ENCODE measurements around the gene KCTD10.
"Not testable (repeated sequence)": the region's sequence is repeated elsewhere in the genome, so short reads cannot be mapped to it uniquely, and the experiment has no call there.

Gene KCTD10

DNA sequence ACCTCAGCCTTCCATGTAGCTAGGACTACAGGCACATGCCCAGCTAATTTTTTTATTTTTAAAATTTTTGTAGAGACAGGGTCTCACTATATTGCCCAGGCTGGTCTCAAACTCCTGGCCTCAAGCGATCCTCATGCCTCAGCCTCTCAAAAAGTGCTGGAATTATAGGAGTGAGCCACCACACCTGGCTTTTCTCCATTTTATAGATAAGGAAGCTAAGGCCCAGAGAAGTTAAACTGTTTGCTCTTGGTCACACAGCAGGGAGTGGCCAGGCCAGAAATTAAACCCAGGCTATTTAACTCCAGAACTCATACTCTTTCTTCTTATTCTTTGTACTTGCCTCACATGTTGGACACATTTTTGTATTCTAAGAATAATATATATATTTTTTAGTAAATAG lies 16.8 kb upstream of the KCTD10 start:
- no peak for DNase-seq

DNA sequence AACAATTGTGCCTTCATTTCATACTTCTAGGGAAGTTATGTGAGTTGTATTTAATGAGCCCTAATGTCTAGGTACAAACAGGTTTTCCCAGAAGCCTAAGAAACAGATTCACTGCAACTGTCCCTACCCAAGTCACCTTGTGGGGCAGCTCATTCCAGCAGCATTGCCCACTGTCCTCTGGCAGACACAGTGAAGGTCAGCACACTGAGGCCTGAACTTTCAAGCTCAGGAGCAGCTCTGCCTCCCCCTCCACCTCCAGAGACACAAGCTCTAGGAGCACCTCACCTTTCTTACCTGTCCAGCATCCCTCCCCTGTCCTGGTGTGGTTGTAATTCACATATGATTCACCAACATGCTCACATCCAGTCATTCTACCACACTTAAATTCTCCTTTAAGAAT lies 16.0 kb upstream of the KCTD10 start:
- no peak for DNase-seq

DNA sequence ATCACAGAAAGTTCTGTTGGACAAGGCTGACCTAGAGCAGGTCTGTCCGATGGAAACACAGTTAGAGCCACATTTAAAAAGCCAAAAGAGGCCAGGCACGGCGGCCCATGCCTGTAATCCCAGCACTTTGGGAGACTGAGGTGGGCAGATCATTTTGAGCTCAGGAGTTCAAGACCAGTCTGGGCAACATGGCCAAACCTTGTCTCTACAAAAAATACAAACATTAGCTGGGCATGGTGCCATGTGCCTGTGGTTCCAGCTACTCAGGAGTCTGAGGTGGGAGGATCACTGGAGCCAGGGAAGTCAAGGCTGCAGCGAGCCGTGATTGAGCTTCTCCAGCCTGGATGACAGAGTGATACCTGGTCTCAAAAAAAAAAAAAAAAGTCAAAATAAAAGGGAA lies 15.3 kb upstream of the KCTD10 start:
- DNase-seq = no peak

DNA sequence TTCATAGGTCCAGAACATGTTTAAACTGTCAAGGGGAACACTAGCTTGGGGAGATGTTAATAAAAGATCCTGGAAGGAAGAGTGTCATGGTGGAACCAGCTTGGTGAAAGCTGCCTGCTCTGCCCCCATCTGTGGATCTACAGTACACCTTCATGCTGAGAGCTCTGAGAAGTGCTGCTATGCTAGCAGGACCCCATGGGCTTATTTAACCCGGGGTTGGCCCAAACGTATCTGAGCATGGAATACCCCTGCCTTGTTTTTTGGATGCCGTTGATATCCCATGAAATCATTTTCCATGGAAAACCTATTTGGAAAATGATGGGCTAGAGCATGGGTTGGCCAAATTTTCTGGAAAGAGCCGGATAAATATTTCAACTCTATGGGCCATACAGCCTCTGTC lies 14.6 kb upstream of the KCTD10 start:
- no peak for DNase-seq

DNA sequence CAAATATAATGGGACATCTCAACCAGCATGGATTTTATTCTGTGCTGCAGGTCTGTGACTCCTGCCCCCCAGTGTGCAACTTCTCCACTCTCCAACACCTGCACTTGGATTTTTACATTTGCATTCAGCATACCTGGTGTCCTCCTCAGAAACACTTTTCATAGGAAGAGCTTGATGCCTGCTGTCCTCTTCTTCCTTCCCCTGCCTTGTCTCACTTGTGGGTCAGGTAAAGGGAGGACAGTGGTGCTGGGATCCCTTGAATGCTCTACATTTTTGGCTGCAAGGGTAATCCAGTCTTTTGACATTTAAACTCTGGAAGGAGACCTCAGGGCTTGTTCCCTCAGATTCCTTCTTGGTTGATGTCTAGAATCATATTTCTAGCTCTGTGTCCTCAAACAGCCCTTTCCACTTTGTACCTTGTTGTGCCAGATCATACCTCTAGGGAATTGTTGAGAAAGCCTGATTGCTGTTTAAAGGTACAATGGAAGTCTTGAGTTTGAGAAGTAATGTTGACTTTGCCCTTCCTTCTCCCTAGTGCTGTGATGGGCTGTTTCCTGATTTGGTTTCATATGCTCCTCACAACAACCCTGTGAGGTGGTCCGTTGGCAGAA lies 13.0 kb upstream of the KCTD10 start:
- DNase-seq = no peak

DNA sequence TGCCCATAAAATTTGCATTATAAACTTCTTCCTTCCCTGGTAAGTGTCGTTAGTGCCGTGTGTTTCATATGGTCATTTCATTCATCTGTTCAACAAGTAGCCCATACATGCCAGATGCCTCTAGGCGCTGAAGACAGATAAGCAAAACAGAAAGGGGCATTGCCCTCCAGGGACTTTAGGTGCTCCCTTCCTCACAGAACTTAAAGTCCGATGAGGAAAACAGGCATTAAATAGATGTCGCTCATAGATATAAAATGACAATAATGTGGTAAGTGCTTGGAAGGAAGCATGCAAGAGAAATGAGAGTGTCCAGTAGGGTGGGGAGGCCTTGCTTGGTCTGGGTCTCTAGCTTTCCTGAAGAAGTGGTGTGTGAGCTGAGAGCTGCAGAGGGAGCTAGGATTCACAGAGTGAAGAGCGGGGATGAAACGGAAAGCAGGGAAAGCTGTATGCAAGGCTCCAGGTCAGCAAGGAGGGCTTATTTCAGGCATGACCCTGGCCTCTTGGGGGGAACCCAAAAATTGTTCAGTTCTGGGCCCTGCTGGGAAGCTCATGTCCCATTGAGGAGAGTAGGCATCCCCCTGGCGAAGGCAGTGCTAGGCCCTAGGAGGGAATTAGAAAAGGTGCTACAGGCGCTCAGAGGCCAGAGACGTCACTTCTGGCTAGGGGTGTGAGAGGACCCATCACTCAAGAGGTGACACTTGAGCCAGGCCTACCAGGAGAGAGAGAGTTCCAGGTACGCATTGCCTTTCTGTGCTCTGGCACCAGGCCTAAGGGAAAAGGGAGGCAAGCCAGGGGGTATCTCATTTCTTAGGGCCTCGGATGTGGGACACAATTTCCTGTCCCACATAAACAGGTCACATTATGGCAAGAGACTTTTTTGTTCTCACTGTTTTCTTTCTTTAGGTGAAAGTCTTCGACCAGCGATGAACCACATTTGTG lies 12.2 kb upstream of the KCTD10 start:
- no peak for DNase-seq

DNA sequence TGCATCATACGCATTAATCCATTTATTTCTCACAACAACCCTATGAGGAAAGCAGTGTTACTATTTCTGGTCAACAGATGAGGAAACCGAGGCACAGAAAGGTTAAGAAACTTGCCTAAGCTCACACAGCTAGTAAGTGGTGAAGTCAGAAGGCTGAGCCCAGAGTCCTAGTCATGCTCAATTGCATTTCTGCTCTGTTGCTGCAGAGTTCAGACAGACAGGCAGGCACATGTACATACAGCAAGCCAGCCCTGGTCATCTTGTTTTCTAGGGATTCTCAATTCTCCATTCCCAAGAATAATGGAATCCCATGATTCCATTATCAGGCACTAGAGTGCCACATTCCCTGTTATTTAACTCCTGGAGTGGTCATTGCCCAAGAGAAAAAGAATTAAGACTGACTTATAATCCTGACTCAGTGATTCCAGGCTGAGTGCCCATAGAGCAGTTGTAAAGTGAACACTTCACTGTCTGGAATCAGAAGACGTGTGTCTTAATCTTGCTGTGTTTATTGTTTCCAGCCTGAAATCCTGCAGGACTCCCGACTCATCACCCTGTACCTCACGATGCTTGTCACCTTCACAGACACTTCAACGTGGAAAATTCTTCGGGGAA lies 11.1 kb upstream of the KCTD10 start:
- no peak for DNase-seq

DNA sequence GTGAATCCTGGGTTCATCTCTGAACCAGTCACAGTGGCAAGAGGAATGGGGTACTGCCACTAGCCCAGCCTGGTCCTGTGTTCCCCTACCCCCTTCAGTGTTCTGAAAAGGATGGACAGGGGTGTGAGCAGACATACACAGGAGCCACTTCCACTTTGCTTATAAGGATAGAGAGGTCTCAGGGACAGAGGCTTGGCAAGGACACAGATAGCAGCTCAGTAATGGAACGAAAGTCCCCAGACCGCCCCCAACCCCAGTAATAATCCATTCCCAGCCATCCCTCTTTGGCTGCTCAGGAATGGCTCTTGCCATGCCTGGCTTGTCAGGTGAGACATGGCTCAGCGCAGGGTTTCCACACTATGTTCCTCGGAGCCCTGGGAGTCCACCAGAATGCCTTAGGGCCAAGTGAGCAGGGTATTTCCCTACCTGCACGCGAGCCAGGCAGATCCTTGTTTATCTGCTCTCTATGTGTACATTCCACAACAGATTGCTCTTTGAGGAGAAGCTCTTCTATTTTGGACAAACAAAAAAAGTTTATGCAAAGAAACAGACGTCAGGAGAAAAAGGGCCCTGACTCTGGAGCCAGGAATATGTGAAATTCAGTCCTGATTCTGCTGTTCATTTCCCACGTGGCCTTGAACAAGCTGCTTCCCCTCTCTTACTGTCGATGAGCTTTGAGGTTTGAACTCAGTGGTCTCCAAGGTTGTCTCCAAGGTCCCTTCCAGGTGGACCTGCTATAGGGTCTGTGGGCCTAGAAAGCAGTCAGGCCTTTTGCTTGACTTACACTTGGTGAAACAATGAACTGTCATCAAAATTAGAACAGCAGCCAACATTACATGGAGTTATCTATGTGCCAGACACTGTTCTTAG lies 10.3 kb upstream of the KCTD10 start:
- DNase-seq = no peak

DNA sequence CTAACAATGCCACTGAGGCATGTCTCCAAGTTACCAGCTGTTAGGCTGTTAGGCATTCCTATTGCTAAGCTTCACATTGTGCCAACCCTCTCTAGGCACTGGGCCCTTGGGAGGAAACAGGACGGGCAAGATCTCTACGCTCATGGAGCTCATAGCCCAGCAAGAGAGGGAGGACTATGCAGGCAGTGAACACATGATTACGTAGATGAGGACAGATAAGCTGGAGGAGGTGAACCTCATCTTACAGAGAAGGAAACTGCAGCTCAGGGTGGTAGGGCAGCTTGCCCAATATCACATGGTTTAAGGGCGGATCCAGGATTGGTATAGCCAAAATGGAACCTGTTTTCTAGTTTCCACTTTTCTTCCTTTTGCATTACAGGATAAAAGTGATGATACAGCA lies 8.1 kb upstream of the KCTD10 start:
- DNase-seq = no peak

DNA sequence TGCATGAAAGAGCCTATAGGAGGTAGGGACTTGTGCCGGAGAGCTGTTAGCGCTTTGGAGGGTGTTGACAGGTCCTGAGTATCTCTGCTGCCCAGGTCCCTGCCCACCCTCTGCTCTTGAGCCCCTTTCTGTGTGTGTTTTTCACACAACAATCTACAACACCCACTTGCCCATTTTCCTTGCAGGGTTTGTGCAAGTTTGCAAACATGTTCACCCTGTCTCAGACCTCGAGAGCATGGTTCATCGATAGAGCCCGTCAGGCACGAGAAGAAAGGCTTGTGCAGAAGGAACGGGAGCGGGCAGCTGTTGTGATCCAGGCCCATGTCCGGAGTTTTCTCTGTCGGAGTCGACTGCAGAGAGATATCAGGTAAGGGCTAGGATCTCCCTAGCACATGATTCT lies 6.2 kb upstream of the KCTD10 start:
- no peak for DNase-seq

DNA sequence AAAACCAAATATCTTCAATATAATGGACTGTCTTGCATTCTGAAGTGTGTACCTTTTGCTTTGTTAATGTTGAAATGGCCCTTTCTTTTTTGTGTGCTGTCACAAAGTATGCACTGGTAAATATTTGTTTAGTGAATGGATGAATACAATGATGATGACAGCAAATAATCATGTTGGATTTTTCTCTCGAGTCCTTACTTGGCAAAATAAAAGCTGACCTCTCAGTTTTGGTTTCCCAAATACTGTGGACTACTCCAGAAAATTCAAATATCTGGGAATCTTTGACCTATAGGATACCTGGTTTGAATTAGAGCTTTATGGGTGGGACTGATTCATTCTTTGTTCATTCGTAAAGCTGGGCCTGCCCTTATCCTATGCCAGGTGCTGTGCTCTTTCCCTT lies 5.8 kb upstream of the KCTD10 start:
- DNase-seq = no peak

DNA sequence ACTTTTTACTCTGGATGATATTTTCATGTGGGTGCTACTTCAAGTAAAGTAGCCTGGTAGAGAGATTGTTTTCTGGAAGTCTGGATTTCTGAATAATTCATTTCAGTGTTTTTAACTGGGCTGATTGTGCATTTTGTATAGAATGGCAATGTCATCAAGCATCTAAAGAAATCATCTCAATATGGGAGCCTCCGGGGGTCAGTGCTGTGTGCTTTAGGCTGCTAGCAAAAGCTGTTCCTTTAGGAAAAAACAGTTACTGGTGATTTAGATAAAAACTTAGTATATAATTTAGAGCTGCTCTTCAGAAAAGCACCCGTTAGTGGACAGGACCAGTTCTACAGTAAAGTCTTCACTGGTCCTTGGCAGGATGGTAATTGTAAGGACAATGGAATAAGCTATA lies 5.4 kb upstream of the KCTD10 start:
- no peak for DNase-seq

DNA sequence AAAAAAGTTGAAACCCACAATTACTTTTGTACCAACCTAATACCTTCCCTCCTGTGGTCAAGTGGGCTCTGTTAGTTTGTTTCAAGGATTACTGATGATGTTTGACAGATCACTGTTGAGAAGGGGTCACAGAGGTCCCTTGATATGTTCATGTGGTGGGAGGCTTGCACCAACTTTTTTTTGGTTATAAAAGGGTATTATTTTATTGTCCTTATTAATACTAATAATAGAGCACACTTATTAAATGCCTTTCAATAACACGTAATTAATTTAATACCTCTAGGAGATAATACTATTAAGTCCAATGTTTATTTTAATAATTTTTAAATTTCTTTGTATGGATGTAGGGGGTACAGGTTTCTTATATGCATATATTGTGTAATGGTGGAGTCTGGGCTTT lies 4.8 kb upstream of the KCTD10 start:
- no peak for DNase-seq

DNA sequence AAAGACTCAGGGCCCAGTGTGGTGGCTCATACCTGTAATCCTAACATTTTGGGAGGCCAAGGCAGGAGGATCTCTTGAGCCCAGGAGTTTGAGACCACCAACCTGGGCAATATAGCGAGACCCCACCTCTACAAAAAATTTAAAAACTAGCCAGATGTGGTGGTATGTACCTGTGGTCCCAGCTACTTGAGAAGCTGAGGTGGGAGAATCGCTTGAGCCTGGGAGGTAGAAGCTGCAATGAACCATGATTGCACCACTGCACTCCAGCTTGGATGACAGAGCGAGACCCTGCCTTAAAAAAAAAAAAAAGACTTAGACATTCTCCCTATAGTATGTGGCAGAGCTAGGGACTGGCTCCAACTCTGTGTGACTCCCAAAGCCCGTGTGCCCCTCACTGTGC lies 3.3 kb upstream of the KCTD10 start:
- no peak for DNase-seq

DNA sequence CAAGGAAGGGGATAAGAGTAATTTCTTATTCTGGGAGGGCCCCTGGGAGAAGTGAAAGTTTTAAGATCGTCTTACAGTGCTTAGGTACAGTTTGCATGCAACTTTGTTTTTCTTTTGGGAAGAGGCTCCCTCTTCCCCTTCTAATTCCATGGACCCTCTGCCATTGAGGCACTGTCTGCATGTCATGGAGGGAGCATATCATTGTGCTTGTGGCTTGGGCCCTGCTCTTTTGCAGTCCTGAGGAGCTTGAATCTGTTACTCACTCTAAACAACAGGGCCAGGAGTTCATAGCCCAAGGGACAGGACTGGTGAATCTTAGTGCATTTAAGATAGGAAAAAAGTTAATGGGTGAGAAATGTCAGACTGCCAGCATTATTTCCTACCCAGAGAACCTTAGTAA lies 2.7 kb upstream of the KCTD10 start:
- no peak for DNase-seq

DNA sequence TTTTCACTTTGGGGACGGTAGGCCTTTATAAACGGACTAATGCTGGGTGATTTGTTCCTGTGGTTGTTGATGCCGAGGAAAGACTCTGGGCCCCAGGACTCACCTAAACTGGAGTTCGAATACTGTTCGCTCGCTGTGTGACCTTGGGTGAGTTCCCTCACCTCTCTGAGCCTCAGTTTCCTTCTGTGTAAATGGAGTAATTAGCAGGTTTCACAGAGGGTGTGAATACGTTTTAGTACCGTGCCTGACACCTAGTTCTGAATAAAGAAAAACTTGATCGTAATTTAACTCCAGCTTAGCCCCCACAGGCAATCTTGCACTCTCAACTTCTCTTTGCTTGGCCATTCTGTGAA lies 839 bp upstream of the KCTD10 start:
- no peak for DNase-seq

DNA sequence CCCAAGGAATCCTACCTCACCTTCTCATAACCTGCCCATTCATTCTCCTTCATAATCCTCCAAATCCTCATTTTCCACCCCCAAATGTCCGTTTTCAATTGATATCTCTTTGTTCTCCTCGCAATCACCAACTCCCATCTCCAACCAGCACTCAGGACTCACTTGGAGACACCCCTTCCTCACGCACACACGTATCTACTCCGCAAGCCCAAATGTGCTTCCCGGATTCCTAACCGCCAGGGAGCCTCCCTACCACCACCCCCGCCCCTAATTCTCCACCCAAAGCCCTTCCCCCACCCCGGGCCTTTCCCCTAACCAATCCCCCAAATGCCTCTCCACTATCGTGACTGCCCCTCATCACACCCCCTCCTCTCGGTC lies 304 bp downstream of the KCTD10 start:
- no peak for DNase-seq

DNA sequence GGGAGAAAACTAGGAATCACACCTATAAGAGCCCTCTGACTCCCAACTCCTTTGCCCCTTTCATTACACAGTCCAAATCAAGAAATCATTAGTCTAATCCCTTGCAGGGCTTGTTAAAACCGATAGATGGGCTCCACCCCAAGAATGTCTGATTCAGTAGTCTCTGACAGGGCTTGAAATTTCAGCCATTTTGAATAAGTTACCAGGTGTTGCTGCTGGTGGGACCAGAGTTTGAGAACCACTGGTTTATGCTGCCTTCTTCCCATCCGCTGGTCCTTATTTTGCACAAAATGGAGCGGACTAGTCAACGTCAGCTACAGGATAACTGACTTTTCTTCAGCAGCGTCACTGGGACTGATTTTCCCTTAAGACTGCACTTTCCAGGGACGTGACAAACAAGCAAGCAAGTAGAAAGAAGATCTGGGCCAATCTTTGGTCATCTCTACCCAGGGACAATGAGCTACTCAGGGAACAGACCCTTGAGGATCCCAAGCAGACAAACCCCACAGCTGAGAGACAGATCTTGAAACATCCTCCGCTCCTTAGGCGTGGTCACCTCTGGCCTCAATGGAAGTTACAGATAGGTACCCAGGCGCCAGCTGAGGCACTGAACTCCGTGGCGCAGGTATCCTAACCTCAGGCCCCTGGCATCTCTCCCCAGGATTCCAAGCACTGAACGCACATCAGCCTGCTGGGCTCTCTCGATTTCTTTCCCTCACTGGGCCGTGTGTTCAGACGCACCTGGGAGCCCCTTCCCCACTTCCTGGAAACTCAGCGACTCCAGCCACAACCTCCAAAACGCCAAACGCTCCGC lies 900 bp downstream of the KCTD10 start:
- DNase-seq = no peak

DNA sequence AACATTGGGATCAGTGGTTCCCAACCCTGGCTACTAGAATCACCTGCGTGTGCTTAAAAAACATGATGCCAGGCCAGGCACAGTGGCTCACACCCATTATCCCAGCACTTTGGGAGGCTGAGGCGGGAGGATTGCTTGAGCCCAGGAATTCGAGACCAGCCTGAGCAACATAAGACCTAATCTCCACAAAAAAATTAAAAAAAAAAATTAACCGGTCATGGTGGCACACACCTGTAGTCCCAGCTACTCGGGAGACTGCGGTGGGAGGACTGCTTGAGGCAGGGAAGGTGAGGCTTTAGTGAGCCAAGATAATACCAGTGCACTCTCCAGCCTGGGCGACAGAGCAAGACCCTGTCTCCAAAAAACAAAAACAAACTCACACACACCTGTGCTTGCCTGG lies 2.0 kb downstream of the KCTD10 start:
- no peak for DNase-seq

DNA sequence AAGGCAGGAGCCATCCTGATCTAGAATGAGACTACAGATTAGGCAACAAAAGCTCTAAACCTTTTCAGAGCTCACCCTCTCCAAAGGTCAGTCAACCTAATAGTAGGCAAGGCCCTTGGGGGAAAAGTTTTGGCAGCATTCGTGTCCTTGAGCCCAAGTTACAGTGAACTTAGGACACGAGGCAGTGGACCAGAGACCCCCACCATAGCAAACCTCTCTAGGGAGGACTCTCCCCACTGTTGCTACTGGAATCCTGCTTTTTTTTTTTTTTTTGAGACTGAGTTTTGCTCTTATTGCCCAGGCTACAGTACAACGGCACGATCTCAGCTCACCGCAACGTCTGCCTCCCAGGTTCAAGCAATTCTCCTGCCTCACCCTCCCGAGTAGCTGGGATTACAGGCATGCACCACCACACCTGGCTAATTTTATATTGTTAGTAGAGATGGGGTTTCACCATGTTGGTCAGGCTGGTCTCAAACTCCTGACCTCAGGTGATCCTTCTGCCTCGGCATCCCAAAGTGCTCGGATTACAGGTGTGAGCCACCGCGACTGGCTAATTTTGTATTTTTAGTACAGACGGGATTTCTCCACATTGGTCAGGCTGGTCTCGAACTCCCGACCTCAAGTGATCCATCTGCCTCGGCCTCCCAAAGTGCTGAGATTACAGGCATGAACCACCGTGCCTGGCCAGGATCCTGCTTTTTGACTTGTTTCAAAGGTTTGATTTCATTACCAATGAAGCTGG lies 3.4 kb downstream of the KCTD10 start:
- not testable (repeated sequence) for DNase-seq

DNA sequence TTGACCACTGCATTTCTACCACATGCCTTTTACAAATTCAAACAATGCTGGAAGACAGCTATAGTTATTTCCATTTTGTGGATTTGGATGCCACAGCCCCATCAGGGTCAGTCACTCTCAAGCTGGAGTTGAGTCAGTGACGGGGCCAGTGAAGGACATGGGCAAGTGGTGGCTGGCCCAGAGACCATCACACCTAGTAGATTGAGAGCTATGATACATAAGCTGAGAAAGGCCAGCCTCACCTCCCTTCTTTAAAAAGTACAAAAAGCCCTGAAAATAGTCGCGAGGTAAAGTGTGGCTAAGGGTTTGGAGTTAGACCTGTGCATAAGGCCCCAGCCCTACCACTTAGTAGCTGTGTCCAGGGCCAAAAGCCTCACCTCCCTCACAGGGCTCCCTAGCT lies 4.1 kb downstream of the KCTD10 start:
- DNase-seq = no peak

DNA sequence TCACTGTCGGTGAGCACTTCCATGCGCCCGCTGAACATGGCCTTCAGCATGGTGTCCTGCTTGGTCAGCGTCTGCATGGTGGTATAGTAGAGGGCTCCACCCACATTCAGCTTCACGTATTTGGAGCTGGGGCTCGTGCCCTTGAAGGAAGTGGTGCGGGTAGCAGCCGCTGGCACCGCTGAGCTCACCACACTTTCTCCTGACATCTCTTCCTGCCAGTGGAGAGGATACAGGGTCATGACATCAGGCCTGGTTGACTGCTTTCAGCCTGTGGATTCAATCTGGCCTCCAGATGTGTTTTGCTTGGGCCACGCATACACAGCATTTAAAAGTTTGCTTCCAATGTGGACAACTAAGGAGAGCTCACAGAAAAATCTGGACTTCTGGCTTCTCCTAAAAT lies 7.6 kb downstream of the KCTD10 start:
- DNase-seq = no peak

Measured in hippocampal formation (tissue), 2 donors.